Lung (tissue), 12 donors: ENCODE results near the gene GLMP. TPM values are rescaled to one million over a fixed set of nuclear protein-coding genes. Genes with fewer than 3 reads are reported as not detected.
"Not testable (repeated sequence)": the region's sequence is repeated elsewhere in the genome, so short reads cannot be mapped to it uniquely, and the experiment has no call there.

Experiments used
- ATAC-seq: fragments of 200-7000 bp; cut with Tn5 transposase; one replicate; pipeline ENCODE4 v1.9.1; 2020; ENCODE audit warnings: moderate number of reproducible peaks; ENCODE audit not compliant: insufficient read depth, low FRiP score
- DNase-seq, 3 donors: peaks; one replicate each; pipeline ENCODE4 v3.0.0-alpha.2; 2013 to 2017
- H3K27ac ChIP-seq, 2 donors: one replicate each; pipeline ENCODE4 v1.5.1; 2013; ENCODE audit warnings: mild to moderate bottlenecking in 2 of 2, moderate library complexity in 2 of 2, control low read depth in 1 of 2, inconsistent platforms in 1 of 2, low read depth in 1 of 2, low read length in 1 of 2
- H3K27me3 ChIP-seq, 3 donors: one replicate each; pipeline ENCODE4 v1.5.1; 2013; ENCODE audit warnings: low read length in 2 of 3; ENCODE audit not compliant: control insufficient read depth in 3 of 3, insufficient read depth in 3 of 3
- H3K36me3 ChIP-seq, 4 donors: one replicate each; pipeline ENCODE4 v1.5.1; 2013; ENCODE audit warnings: low read length in 4 of 4, mild to moderate bottlenecking in 1 of 4, moderate library complexity in 1 of 4; ENCODE audit not compliant: control insufficient read depth in 4 of 4, insufficient read depth in 4 of 4
- H3K4me1 ChIP-seq, 5 donors: one replicate each; pipeline ENCODE4 v1.5.1; 2013; ENCODE audit warnings: low read length in 5 of 5, mild to moderate bottlenecking in 2 of 5, moderate library complexity in 1 of 5; ENCODE audit not compliant: control insufficient read depth in 5 of 5, insufficient read depth in 5 of 5
- H3K4me3 ChIP-seq: one replicate; pipeline ENCODE4 v1.5.1; 2013; ENCODE audit warnings: mild to moderate bottlenecking, control low read depth, moderate library complexity
- H3K9ac ChIP-seq, 2 donors: one replicate each; pipeline ENCODE4 v1.5.1; 2013; ENCODE audit warnings: low read length in 2 of 2, control low read depth in 1 of 2; ENCODE audit not compliant: insufficient read depth in 1 of 2
- H3K9me3 ChIP-seq, 4 donors: one replicate each; pipeline ENCODE4 v1.5.1; 2013; ENCODE audit warnings: low read length in 3 of 4, mild to moderate bottlenecking in 1 of 4, moderate library complexity in 1 of 4; ENCODE audit not compliant: control insufficient read depth in 4 of 4, insufficient read depth in 3 of 4
- CTCF ChIP-seq: IDR thresholded peaks from 2 replicates; pipeline ENCODE4 v1.5.1; 2012; ENCODE audit warnings: mild to moderate bottlenecking; ENCODE audit errors: control extremely low read depth, extremely low read depth
- WGBS, 2 donors: extraction: QIAGEN DNeasy Blood & Tissue Kit; methylation state at CpG; one replicate each; pipeline ENCODE4 v1.1.7; 2013; 5-methylcytosine and 5-hydroxymethylcytosine counted together
- polyA plus RNA-seq, 2 donors: library from polyadenylated mRNA; stranded (reverse); fragments of 200-250 nt; gene quantifications; one replicate each; pipeline ENCODE4 v1.2.1, GENCODE V29; 2013
- total RNA-seq, 2 donors: library from RNA; depleted of rRNA in 1 of 2; stranded (reverse); fragments of >200 nt in 1 of 2; gene quantifications; one replicate each; pipeline ENCODE4 v1.2.1, GENCODE V29; 2014 to 2021
- donor health status: control.
- donor health status: control.
- donor health status: Bipolar disorder and iron deficiency.
- donor health status: healthy.
- donor health status: DM: yes; HTN: yes; CAD: no.

The GLMP gene
- total and polyA plus RNA-seq, 4 donors, result 30.1 to 75.8 (median 59.6) TPM

GRCh38 chr1:156336242-156336641 is 40.8 kb upstream of the GLMP start:
- ATAC-seq (no peak), DNase-seq (no peak)
- Histone ChIP-seq H3K4me3 (no peak overlapping the region), H3K36me3 (peaks cover 9 to 24% (median 19%) of the 10 kb centered on the region in 4 donors), H3K9ac (peak overlapping the region; percentile 11 to 40), H3K4me1 (peaks cover 2 to 15% (median 10%) of the 10 kb centered on the region in 5 donors), H3K9me3 (no peaks in the 10 kb centered on the region), H3K27me3 (no peaks in the 10 kb centered on the region), H3K27ac (no peak overlapping the region)
- TF ChIP-seq CTCF, result no peak
- 86% methylated on average over 4 of the region's 4 CpGs for WGBS, 2 donors

GRCh38 chr1:156323179-156323578 is 27.7 kb upstream of the GLMP start:
- H3K9ac ChIP-seq, H3K27ac ChIP-seq, H3K4me3 ChIP-seq, H3K9me3 ChIP-seq, H3K4me1 ChIP-seq, ATAC-seq, H3K27me3 ChIP-seq, DNase-seq: not testable (repeated sequence)
- peaks cover 34 to 51% (median 38%) of the 10 kb centered on the region in 4 donors for H3K36me3 ChIP-seq
- WGBS, 2 donors, result 96 to 97% methylated on average over 9 of the region's 9 CpGs

- H3K4me1 ChIP-seq, result no peaks in the 10 kb centered on the region
- no peaks in the 10 kb centered on the region for H3K27me3 ChIP-seq
- no peaks in the 10 kb centered on the region for H3K9me3 ChIP-seq
- DNase-seq (no peak), ATAC-seq (no peak)
- TF ChIP-seq CTCF, result no peak
- 88 to 92% methylated on average over 3 of the region's 3 CpGs for WGBS, 2 donors
- peaks cover 54 to 76% (median 57%) of the 10 kb centered on the region in 4 donors for H3K36me3 ChIP-seq
- H3K4me3 ChIP-seq, result no peak overlapping the region
- H3K9ac ChIP-seq, result no peak overlapping the region
- H3K27ac ChIP-seq, result no peak overlapping the region
Observed at GRCh38 chr1:156320560-156320959, 25.1 kb upstream of the GLMP start.

GRCh38 chr1:156319664-156320063 is 24.2 kb upstream of the GLMP start:
- Histone ChIP-seq H3K36me3 (peaks cover 55 to 76% (median 57%) of the 10 kb centered on the region in 4 donors), H3K9ac (no peak overlapping the region), H3K27me3 (no peaks in the 10 kb centered on the region), H3K27ac (no peak overlapping the region), H3K9me3 (no peaks in the 10 kb centered on the region), H3K4me1 (no peaks in the 10 kb centered on the region), H3K4me3 (no peak overlapping the region)
- 83 to 97% methylated on average over 1 of the region's 1 CpG for WGBS, 2 donors
- peak in 2 of 3 donors; percentile 41 to 47 for DNase-seq
- no peak for TF ChIP-seq CTCF
- no peak for ATAC-seq
